HG03521 (cell line): Measurements from ENCODE around the gene CDC42SE1.
"Not testable (repeated sequence)": the region's sequence is repeated elsewhere in the genome, so short reads cannot be mapped to it uniquely, and the experiment has no call there.

Experiments used
- ATAC-seq: cut with Tn5 transposase; IDR thresholded peaks from one replicate; pipeline ENCODE4 v1.9.1; 2021; ENCODE audit warnings: mild to moderate bottlenecking, moderate library complexity; ENCODE audit not compliant: unreplicated experiment

The CDC42SE1 gene, protein sequence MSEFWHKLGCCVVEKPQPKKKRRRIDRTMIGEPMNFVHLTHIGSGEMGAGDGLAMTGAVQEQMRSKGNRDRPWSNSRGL

DNA sequence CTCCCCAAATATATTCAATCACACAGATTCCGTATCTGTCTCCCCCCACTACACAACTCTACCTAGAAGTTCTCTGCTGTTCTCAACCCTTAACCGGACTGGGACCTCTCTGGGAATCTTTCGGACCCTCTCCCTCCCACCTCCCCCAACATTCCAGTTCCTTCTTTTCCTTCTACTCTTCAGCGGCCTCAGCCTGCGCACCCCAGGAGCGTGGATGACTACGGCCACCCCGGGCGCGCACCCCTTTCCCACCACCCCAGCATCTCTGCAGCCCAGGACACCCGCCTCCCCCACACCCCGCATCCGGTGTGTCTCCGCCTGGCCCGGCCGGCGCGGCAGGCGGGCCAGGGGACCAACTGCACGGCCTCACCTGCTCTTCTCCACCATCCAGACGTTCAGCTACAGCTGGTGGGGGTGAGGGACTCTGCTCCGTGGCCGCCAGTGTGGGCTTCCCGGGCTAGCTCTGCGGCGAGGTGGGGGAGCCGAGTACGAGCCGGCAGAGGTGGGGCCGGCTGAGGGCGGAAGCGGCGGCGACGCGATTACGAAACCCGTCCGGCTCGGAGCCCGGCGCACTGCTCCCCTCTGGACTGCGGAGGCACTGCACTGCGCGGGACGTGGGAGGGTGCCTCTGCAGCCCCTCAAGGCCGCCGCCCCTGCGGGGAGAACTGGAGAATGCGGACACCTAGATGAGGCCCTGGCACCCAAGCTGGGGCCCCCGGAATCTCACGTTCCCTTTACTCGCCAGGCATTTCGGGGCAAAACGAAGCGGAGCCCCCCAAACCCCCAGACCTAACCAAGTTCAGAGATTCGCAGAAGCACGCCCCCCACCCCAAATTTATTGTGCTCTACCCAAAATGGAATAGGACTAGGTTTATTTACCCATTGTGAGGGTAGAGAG lies at the start of gene CDC42SE1:
TSS of gene CDC42SE1 (minus strand) at position 514 of the 898 bp plus-strand sequence. CDS start 3,892 bp downstream, outside the sequence.
- peak; percentile 71 for ATAC-seq

DNA sequence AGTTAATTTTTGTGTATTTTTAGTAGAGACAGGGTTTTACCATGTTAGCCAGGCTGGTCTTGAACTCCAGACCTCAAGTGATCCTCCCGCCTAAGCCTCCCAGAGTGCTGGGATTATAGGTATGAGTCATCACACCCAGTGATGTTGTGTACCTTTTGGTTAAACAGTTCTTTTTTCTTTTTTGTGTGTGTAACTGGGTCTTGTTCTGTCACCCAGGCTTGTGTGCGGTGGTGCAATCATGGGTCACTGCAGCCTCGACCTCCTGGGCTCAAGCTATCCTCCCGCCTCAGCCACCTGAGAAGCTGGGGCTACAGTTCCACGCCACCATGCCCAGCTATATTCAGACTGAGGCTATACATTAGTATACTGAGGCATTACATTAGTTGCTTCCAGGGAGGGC lies 48.9 kb upstream of the CDC42SE1 start:
- ATAC-seq, result no peak

DNA sequence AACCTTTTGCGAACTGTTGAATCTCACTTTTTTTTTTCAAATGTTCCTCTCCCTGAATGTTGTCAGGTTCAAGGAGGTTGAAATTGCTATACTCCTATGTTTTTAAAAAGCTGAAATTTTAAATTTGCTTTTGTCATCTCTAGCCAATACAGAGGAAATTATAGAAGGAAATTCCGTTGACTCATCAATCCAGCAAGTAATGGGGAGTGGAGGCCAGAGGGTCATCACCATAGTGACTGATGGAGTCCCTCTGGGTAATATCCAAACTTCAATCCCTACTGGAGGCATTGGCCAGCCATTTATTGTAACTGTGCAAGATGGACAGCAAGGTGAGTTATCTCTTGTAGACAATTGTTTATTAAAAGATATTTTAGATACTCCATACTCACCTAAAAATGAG lies 47.5 kb upstream of the CDC42SE1 start:
- ATAC-seq, result no peak

DNA sequence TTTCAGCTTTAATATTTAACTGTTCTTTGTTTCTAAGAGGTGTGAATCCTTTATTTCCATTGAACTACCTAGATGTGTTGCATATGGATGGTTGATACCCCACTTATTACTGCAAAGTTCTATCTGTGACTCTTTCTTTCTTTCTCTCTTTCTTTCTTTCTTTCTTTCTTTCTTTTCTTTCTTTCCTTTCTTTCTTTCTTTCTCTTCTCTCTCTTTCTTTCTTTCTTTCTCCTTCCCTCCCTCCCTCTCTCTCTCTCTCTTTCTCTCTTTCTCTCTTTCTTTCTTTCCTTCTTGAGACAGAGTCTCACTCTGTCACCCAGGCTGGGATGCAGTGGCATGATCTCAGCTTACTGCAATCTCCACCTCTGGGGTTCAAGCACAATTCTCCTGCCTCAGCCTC lies 45.2 kb upstream of the CDC42SE1 start:
- ATAC-seq, result no peak

DNA sequence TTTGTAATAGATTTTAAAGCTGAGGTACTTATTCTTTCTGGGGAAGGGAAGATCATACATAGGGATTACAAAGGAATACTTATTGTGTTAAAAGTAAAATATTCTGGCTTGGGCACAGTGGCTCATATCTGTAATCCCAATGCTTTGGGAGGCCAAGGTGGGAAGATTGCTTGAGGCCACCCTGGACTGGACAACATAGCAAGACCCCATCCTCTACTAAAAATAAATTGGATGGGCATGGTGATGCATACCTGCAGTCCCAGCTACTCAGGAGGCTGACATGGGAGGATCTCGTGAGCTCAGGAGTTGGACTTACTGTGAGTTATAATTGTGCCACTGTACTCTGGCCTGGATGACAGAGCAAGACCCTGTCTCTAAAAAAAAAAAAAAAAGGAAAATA lies 38.7 kb upstream of the CDC42SE1 start:
- no peak for ATAC-seq

DNA sequence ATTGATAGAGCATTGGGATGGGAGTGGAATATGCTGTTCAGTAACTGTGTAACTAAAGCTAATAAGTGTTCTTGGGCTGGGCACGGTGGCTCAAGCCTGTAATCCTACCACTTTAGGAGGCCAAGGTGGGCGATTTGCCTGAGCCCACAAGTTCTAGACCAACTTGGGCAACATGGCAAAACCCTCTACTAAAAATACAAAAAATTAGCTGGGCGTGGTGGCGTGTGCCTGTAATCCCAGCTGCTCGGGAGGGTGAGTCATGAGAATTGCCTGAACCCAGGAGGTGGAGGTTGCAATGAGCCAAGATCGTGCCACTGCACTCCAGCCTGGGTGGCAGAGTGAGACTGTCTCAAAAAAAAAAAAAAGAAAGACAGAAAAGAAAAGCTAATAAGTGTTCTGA lies 38.0 kb upstream of the CDC42SE1 start:
- ATAC-seq, result not testable (repeated sequence)

DNA sequence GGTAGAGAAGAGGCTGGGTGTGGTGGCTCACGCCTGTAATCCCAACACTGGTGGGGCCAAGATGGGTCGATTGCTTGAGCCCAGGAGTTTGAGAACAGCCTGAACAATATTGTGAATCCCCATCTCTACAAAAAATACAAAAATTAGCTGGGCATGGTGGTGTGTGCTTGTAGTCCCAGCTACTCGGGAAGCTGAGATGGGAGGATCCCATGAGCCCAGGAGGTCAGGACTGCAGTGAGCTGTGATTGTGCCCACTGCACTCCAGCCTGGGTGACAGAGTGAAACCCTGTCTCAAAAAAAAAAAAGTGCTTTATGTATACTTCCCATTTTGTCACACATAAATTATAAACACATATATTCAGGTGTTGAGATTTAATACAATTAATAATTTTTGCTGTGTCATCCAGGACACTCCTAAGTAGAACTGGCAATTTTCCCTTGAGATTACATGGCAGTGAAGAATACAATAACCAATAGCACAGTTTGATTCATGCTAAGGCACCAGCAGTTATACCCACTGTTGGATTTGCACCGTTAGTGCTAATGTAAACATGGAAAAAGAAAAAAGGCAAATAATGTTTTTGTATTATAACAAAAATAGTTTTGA lies 26.6 kb upstream of the CDC42SE1 start:
- ATAC-seq, result no peak

DNA sequence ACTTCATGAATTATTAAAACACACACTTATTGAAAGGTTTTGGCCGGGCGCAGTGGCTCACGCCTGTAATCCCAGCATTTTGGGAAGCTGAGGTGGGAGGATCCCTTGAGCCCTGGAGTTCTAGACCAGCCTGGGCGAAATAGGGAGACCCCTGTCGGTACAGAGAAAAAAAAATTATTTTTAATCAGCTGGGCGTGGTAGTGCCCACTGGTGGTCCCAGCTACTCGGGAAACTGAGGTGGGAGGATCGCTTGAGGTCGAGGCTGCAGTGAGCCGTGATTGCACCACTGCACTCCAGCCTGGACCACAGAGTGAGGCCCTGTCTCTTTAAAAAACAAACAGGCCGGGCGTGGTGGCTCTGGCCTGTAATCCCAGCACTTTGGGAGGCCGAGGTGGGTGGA lies 12.8 kb upstream of the CDC42SE1 start:
- no peak for ATAC-seq

DNA sequence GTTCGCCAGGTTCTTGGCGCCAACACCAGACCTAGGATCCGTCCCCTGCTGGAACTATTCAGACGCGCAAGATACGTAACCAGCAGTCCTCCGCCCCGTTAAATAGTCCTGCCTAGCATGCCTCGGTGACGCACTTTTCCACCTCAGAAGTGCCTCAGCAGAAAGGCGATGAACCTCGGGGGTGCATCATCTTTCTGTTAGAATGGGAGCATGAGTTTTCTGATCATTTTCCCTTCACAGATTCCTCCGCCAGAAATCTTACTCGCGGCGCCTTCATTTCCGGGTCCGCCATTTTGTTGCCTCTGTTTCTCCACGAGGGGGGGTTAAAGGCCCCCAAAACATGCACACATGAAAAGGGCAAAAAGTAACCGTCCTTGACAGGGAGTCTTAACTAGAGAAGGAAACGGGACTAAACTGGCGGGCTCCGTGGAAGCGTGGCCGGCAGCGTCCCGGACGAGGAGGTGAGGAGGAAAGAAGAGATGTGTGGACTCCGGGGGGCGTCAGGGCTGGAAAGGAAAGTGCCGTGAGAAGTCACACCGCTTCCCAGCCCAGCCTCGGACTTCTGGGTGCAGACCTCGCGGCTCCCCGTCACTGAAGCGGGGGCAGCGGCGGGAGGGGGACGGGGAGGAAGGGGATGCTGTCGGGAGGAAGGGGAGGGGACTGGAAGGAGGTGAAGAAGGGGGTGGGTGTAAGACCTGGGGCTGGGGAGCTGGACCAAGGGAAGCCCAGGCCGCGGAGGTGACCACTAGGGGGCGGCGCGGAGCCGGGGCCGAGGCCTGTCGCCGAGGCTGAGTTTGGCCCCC lies 11.3 kb upstream of the CDC42SE1 start, which contains the start of gene GABPB2:
TSS of gene GABPB2 (plus strand) at position 288 of the 803 bp plus-strand sequence. CDS start 17,429 bp downstream, outside the sequence.
- ATAC-seq, result peak; percentile 82

DNA sequence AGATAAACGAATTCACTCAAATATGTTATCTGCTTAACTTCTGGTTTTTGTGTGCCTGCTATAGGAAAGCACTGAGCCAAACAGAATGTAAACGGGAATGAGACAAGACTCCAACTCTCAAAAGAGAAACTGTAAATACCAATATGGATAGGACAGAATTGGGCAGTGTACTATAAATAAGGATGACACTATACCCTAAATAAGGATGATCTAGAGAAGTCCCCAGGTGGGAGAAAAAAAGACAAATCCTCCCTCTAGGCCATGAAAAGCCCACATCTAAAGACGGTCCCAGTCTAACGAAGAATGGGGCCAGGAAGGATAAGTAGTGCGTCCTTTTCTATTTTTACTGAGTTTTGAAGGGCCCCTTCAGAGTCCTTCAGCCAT lies 9.7 kb upstream of the CDC42SE1 start:
- ATAC-seq, result no peak

DNA sequence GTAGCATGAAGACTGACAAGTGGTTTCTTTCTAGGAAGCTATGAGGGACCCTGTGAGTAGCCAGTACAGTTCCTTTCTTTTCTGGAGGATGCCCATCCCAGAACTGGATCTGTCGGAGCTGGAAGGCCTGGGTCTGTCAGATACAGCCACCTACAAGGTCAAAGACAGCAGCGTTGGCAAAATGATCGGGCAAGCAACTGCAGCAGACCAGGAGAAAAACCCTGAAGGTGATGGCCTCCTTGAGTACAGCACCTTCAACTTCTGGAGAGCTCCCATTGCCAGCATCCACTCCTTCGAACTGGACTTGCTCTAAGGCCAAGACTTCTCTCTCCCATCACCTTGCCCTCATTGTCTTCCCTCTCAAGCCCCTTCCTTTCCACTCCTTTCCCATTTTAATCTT lies 7.8 kb upstream of the CDC42SE1 start:
- no peak for ATAC-seq

DNA sequence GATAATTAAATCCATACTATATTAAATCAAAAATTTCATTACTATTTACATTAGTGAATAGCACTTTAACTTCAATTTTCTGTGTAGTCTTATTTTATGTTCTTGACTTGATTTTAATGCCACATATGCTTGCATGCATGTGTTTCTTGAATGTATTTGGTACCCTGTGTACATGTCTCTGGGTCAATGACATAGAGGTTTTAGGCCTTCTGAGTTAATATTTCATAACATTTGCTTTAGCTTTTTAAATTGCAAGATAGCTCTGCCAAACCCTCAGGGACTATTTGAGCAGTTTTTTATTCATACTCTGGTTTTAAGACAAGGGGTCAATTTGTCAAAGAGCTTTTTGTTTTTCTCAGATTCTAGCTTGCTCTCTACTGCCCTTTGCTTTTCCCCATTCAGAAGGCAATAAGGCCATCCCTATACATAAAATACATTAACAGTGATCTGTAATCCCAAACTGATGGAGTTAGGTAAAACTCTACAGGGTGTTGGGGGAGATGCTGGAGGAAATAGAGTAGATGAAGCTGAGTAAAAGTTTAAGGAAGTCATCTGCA lies 5.7 kb upstream of the CDC42SE1 start:
- no peak for ATAC-seq

DNA sequence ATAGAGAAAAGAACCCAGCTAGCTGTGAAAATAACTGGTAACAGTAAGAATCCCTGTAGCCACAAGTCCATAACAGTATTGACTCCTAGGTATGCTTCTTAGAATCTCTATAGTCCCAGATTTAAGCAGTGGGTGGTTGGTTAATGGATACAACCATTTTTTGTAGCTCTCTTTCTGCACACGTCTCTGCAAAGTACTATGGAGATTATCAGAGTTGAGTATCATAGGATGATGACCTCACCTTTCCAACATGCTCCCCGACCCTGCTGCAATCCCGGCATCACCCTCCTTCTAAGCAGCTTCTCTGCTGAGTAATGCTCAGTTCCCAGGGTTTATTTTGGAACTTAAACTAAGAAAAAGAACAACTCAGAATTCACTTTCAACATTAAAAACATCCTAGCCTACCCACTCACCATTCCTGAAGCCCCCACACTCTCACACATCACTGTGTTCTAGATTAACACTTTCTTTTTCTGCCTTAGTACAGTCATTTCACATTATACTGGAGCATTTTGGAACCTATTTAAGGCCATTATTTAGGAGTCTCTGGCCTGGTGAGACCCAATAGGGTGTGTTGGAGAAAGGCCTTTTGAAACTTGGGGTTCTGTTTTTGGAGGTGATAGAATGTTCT lies 3.4 kb upstream of the CDC42SE1 start:
- no peak for ATAC-seq

DNA sequence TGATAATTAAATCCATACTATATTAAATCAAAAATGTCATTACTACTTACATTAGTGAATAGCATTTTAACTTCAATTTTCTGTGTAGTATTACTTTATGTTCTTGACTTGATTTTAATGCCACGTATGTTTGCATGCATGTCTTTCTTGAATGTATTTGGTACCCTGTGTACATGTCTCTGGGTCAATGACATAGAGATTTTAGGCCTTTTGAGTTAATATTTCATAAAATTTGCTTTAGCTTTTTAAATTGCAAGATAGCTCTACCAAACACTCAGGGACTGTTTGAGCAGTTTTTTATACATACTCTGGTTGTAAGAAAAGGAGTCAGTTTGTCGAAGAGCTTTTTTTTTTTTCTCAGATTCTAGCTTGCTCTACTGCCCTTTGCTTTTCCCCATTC lies 2.3 kb upstream of the CDC42SE1 start:
- ATAC-seq, result no peak

DNA sequence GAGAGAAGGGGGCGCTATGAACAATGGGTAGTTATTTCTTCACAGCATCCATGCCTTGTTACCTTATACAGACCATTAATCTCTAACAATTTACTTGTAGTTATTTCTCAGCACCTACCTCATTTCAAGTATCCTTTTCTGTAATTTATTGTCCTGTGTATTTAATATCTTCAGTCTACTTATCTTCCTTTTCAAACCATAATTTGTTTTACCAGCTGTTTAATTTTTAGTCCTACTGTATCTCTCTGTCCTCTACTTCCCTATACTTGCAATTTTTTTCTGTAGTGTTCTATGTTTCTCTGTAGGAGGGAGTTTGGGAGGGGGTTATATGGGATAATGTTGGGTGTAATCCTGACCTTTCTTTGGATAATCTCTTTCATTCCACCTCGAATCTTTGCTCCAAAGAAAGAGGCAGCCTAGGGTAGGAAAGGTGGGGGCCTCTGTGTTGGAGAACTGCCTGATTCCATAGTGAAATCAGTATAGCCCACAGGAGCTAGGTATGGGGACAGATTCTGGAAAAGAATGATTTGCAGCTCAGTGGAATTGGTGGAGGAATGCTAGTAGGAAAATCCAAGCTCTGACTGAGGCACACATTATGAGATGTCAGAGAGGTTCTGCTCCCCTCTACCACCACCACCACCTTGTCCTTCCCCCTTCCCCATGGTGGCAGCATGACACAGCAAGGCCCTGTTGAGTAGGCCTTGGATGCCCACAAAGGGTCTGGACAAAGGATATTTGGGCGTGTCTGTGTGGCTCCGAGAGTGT lies 1.4 kb upstream of the CDC42SE1 start:
- no peak for ATAC-seq

DNA sequence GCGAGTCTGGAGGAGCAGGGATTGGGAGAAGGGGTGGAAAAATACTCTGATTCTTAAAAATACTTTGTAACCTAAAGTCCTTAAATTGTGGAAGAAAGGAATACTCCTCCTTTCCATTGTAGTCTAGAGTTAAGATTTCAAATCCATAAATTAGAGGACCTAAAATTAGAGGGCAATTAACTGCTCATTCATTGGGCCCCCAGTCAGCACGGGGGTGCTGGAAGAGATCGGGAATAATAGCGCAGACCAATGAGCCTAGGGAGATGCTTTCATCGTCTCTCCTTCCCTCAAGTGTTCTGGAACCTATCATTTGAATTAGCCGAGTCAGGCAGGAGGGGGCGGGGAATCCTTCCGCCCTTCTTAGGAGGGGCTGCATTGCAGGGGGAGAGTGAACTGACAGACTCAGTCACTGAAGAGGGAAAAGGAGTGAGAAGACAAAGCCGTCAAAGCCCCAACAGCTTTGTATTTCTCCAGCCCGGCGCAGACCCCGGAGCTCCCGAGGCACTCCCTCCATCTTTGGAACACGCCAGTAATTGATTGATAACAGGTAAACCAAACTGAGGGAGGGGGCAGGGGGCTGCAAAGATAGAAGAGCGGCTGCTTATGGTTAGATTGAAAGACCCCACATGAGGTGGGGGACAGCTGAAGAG lies 710 bp upstream of the CDC42SE1 start, which contains the start of gene MLLT11:
TSS of gene MLLT11 (plus strand) at position 391 of the 650 bp plus-strand sequence. CDS start 6,828 bp downstream, outside the sequence.
- no peak for ATAC-seq

DNA sequence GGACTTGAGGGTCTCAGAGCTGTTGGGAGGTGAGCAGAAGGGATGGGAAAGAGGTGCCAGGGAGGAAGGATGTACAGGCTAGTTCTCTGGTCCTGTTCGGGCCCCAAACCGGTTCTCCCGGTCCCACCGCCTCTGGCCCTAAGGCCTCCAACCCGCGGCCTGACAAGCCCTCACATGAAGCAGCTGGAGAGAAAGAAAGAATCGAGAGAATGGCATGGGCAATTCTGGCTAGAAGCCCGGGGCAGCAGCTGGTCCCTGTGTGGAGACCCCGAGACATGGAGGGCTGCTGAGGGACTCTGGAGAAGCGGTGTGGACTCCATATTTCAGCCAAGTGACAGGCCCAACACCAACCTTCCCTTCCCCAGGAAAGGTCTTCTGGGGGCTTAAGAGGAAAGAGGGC lies 730 bp downstream of the CDC42SE1 start:
- no peak for ATAC-seq

DNA sequence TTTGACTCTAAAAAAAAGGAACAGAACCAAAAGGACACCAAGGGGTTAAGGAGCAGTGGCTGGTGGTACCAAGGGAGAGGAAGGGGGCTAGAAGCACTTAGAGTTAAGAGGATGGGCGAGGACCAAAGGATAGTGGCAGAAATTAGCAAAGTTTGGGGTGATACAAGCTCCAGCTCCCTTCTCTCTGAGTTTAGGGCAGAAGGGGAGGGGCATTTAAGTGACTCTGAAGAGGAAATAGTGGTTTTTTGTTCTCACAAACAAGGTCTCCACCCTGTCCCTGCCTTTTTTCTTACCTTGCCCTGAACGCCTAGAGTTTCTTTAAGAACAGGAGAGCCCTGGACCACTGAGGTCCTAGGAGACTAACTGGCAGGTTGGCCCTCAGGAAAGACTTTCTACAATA lies 3.3 kb downstream of the CDC42SE1 start:
- ATAC-seq, result no peak

DNA sequence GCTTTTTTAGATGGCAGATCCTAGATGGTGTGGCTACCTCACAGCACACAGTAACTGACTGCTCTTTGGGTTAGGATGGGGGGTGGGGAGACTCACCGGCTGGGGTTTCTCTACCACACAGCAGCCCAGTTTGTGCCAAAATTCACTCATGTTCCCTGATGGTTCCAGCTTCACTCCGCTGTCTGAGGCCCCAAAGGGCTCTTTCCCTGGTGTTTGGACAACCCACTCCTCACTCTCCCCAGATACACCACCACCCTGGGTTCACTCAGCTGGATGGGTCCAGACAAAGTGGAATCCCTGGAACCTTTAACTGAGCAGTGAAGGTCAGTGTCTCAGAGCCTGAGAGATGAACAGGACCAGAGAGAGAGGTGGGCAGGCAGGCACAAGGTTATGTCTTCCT lies 3.8 kb downstream of the CDC42SE1 start:
- no peak for ATAC-seq
